Neutrophil (primary cell): ENCODE results near the gene MMP25.

Experiments
- H3K27ac ChIP-seq: fragments of 200-600 bp; sonication (generic); 2 replicates; pipeline ENCODE4 v1.5.1; 2016; ENCODE audit warnings: mild to moderate bottlenecking, moderate library complexity
- H3K27me3 ChIP-seq: fragments of 200-600 bp; sonication (generic); 2 replicates; pipeline ENCODE4 v1.6.0; 2016; ENCODE audit warnings: mild to moderate bottlenecking
- H3K36me3 ChIP-seq: fragments of 200-600 bp; sonication (generic); 2 replicates; pipeline ENCODE4 v1.5.1; 2017
- H3K4me1 ChIP-seq, 2 experiments: fragments of 200-600 bp in 1 of 2; sonication (generic) in 1 of 2; 1 replicate in 1 of 2; 2 replicates in 1 of 2; pipeline versions ENCODE4 v1.5.1 to v1.6.1; 2013 to 2016; ENCODE audit warnings: low read depth in 1 of 2, low read length in 1 of 2, mild to moderate bottlenecking in 1 of 2, moderate library complexity in 1 of 2; ENCODE audit not compliant: control insufficient read depth in 1 of 2, insufficient read depth in 1 of 2
- H3K4me3 ChIP-seq, 2 experiments: fragments of 200-600 bp in 1 of 2; sonication (generic) in 1 of 2; 1 replicate in 1 of 2; 2 replicates in 1 of 2; pipeline ENCODE4 v1.5.1; 2013 to 2016; ENCODE audit warnings: low read depth in 1 of 2, low read length in 1 of 2, mild to moderate bottlenecking in 1 of 2, moderate library complexity in 1 of 2
- H3K9me3 ChIP-seq: fragments of 200-600 bp; sonication (generic); 2 replicates; pipeline ENCODE4 v1.5.1; 2016
- TF ChIP-seq, protein P1 (sequence below): fragments of 200-600 bp; sonication (generic); IDR thresholded peaks from 2 replicates; pipeline ENCODE4 v1.5.1; 2016; ENCODE audit warnings: antibody characterized with exemption

MMP25 gene

DNA sequence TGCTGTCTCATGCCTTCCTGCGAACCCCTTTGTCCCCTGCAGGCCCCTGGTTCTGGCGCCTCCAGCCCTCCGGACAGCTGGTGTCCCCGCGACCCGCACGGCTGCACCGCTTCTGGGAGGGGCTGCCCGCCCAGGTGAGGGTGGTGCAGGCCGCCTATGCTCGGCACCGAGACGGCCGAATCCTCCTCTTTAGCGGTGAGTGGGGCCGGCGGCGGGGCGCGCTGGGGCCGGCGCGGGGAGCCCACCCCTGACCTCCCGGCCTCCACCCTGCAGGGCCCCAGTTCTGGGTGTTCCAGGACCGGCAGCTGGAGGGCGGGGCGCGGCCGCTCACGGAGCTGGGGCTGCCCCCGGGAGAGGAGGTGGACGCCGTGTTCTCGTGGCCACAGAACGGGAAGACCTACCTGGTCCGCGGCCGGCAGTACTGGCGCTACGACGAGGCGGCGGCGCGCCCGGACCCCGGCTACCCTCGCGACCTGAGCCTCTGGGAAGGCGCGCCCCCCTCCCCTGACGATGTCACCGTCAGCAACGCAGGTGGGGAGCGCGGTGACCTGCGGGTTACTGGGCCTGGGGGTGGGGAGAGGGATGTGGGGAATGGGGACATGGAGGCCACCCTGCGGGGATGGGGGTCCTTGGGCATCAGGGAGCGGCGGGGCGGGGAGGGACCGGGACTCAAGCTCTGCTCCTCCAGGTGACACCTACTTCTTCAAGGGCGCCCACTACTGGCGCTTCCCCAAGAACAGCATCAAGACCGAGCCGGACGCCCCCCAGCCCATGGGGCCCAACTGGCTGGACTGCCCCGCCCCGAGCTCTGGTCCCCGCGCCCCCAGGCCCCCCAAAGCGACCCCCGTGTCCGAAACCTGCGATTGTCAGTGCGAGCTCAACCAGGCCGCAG is 12.0 kb downstream of the MMP25 start:
- Histone ChIP-seq H3K9me3 (no peaks in the 10 kb centered on the region), H3K27ac (peak overlapping the region; percentile 94), H3K36me3 (peaks cover 61% of the 10 kb centered on the region), H3K4me3 (peak overlapping the region; percentile 98 to 99), H3K27me3 (no peaks in the 10 kb centered on the region), H3K4me1 (peaks cover 91 to 99% of the 10 kb centered on the region in 2 experiments)
- TF ChIP-seq, protein P1, sequence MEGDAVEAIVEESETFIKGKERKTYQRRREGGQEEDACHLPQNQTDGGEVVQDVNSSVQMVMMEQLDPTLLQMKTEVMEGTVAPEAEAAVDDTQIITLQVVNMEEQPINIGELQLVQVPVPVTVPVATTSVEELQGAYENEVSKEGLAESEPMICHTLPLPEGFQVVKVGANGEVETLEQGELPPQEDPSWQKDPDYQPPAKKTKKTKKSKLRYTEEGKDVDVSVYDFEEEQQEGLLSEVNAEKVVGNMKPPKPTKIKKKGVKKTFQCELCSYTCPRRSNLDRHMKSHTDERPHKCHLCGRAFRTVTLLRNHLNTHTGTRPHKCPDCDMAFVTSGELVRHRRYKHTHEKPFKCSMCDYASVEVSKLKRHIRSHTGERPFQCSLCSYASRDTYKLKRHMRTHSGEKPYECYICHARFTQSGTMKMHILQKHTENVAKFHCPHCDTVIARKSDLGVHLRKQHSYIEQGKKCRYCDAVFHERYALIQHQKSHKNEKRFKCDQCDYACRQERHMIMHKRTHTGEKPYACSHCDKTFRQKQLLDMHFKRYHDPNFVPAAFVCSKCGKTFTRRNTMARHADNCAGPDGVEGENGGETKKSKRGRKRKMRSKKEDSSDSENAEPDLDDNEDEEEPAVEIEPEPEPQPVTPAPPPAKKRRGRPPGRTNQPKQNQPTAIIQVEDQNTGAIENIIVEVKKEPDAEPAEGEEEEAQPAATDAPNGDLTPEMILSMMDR = no peak

DNA sequence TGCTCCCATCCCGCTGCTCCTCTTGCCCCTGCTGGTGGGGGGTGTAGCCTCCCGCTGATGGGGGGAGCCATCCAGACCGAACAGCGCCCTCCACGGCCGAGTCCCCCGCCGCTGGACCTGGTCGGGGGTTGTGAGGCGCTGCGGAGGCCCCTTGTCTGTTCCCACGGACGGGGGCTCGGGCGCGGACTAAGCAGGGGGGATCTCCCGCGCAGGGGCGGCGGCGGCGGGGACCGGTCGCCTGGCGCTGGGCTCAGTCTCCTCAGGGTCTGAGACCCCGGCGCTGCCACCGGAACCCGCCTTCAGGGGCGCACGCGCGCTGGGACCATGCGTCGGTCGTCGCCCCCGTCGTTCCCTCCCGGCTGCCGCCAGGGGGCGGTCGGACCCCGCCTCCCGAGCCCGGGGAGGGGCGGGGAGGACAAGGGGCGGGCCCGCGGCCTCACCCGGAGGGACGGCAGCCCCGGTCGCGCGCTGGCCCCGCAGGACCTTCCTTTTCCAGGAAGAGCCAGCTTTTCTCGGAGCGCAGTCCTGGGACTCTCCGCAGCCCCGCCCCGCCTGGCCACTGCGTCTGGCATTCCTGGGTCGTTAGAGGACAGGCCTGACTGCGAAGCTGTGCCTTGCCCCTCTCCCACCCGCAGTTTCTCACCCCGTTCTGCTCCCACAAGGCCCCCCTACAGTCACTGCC is 12.8 kb downstream of the MMP25 start:
- no peaks in the 10 kb centered on the region for H3K27me3 ChIP-seq
- H3K4me3 ChIP-seq = peak overlapping the region; percentile 98 to 99
- TF ChIP-seq, protein P1 = peak; percentile 97
- peaks cover 61% of the 10 kb centered on the region for H3K36me3 ChIP-seq
- H3K4me1 ChIP-seq = peaks cover 84 to 94% of the 10 kb centered on the region in 2 experiments
- no peaks in the 10 kb centered on the region for H3K9me3 ChIP-seq
- H3K27ac ChIP-seq = peak overlapping the region; percentile 94

DNA sequence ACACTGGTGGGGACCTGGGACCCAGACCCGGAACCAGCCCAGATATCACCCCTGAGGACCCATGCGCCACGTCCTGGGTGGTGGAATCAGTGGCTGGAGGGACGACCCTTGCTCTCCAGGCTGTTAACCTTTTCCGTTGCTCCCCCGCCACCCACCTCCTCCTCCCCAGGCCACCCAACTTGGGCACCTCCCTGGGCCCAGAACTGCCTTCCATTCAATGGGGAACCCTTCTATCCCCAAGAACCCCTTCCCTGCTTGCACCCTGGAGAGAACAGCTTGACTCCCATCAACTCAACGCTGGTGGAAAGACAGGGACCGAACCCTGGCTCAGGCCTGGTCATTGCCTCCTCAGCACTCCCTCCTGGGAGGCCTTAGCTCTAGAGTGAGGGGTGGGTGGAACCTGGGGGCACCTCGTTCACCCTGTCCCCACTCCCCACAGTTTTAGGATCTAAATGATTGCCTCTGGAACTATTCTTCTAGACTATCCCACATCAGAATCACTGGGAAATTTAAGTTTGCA is 13.4 kb downstream of the MMP25 start:
- Histone ChIP-seq H3K36me3 (peaks cover 61% of the 10 kb centered on the region), H3K27ac (peak overlapping the region; percentile 94), H3K4me1 (peaks cover 78 to 89% of the 10 kb centered on the region in 2 experiments), H3K9me3 (no peaks in the 10 kb centered on the region), H3K4me3 (peak overlapping the region; percentile 98 to 99), H3K27me3 (no peaks in the 10 kb centered on the region)
- TF ChIP-seq, protein P1 = no peak

DNA sequence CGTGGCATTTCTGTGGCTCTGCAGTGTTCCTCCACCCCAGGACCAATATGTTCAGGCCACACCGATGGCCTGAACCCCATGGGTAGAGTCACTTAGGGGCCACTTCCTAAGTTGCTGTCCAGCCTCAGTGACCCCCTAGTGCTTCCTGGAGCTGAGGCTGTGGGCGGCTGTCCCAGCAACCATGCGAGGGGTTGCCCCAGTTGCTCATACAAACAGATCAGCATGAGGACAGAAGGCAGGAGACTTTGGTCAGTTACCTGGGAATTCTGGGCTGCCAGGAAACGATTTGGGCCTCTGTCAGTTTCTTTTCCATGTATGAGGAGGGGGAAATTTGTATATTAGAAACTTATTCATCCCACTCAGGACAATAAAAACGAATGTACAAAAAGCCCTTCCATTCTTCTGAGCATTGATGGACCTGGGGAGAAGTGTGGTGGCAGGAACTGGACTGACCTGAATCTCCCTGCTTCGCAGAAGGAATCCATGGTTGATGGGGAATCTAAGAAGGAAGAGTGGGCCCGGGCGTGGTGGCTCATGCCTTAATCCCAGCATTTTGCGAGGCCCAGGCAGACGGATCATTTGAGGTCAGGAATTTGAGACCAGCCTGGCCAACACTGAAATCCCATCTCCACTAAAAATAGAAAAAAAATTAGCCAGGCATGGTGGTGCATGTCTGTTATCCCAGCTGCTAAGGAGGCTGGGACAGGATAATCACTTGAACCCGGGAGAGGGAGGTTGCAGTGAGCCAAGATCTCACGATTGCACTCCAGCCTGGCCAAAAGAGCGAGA is 14.2 kb downstream of the MMP25 start:
- Histone ChIP-seq H3K27me3 (no peaks in the 10 kb centered on the region), H3K36me3 (peaks cover 54% of the 10 kb centered on the region), H3K9me3 (no peaks in the 10 kb centered on the region), H3K4me1 (peaks cover 70 to 82% of the 10 kb centered on the region in 2 experiments), H3K4me3 (peak overlapping the region; percentile 98 to 99), H3K27ac (peak overlapping the region; percentile 94)
- TF ChIP-seq, protein P1 = no peak

DNA sequence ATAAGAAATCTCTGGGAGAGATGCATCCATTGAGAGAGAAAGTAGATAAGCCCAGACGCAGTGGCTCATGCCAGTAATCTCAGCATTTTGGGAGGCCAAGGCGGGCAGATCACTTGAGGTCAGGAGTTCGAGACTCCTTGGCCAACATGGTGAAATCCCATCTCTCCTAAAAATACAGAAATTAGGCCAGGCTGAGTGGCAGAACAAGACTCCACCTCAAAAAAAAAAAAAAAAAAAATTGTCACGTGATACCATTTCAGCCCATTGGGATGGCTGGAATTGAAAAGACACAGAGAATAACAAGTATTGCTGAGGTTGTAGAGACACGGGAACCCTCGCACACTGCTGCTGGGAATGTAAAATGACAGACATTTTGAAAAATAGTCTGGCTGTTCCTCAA is 16.2 kb downstream of the MMP25 start:
- H3K4me3 ChIP-seq = peak overlapping the region; percentile 8 to 23
- peak overlapping the region; percentile 76 for H3K27ac ChIP-seq
- TF ChIP-seq, protein P1 = no peak
- no peaks in the 10 kb centered on the region for H3K9me3 ChIP-seq
- no peaks in the 10 kb centered on the region for H3K27me3 ChIP-seq
- H3K36me3 ChIP-seq = peaks cover 34% of the 10 kb centered on the region
- H3K4me1 ChIP-seq = peaks cover 50 to 62% of the 10 kb centered on the region in 2 experiments
